Measurements from ENCODE around the gene ZNF33B.
"Not testable (repeated sequence)": the region's sequence is repeated elsewhere in the genome, so short reads cannot be mapped to it uniquely, and the experiment has no call there.

The ZNF33B gene

GRCh38 chr10:42638055-42638820 is at the start of gene ZNF33B:
Gene ZNF33B, minus strand, starts transcription at chr10:42638570. Its CDS starts 1,642 bp downstream, at chr10:42636928.
- peak; percentile 93 to 95 for DNase-seq

DNA sequence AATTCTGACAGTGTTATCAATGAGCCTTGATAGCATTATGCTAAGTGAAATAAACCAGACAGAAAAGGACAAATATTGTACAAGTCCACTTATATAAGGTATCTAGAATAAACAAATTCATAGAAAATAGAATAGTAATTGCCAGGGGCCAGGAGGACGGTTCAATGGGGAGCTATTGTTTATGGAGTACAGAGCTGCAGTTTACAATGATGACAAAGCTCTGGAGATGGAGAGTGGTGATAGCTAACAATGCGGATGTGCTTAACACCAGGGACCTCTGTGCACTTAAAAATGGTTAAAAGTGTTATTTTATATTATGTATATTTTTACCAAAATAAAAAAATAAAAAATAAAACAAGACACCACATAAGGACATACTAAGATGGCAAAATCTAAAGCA is 46.1 kb upstream of the ZNF33B start:
- DNase-seq: no peak

GRCh38 chr10:42680267-42680666 is 41.9 kb upstream of the ZNF33B start:
- DNase-seq: no peak

GRCh38 chr10:42665181-42665979 is 27.0 kb upstream of the ZNF33B start:
- DNase-seq: not testable (repeated sequence)

DNA sequence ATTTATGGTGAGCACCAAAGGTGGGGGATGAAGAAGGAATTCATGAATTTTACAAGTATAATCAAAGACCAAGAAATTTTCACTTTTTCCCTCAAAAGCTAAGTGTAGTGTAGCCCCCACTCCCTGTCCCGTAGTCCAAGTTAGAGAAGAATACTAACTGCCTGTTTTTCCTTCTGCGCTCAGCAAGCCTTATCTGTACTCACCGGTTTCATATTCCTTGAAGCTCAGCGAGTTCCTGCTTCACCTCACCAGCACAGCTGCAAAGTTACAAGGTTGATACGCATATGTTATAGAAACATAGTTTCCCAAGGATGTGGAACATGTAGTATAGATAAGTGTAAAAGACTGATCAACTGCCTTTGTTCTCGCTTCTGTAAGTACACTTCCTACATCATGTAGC is 16.0 kb upstream of the ZNF33B start:
- DNase-seq: no peak

DNA sequence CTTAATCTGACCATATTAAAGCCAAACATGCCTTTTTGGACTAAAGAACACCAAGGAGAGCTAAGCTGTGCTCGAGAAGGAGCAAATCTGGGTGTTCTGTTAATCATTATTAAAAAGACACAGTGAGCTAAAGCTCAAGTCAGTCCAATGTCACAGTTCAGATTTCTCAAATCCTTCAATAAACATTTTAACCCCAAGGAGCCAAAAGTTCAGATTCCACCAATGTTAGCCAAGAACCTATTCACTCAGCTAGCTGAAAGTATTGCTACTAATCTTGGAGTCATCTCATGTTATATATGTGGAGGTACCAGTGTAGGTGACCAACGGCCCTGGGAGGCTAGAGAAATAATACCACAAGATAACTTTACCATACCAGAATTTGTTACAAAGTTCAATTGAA is 14.5 kb upstream of the ZNF33B start:
- no peak for DNase-seq

DNA sequence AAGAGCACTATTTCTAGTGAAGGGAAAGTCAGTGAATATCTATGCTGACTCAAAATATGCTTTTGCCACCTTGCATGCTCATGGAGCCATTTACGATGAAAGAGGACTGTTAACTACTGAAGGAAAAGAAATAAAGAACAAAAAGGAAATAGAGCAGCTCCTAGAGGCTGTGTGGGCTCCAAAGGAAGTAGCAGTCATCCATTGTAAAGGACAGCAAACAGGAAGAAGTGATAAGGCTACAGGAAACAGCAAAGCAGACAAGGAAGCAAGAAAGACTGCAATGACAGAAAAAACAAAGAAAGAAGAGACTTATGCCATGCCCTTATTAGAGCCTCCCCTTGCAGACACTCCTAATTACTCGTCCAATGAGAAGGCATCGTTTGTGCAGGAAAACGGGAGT is 12.0 kb upstream of the ZNF33B start:
- no peak for DNase-seq

DNA sequence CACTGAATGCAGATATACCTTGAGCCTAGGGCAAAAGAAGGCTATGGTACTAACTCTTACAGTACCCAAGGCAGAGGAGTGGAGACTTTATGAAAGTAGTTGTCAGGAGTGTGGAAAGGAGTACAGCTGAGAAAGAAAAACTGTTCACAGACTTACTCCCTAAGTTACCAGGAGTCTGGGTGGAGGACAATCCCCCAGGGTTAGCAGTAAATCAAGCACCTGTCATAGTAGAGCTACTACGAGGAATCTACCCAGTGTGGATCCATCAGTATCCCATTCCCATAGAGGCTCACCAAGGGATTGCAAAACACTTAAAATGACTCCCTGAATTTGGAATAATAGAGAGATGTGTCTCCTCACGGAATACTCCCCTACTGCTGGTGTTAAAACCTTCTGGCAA is 10.1 kb upstream of the ZNF33B start:
- no peak for DNase-seq

DNA sequence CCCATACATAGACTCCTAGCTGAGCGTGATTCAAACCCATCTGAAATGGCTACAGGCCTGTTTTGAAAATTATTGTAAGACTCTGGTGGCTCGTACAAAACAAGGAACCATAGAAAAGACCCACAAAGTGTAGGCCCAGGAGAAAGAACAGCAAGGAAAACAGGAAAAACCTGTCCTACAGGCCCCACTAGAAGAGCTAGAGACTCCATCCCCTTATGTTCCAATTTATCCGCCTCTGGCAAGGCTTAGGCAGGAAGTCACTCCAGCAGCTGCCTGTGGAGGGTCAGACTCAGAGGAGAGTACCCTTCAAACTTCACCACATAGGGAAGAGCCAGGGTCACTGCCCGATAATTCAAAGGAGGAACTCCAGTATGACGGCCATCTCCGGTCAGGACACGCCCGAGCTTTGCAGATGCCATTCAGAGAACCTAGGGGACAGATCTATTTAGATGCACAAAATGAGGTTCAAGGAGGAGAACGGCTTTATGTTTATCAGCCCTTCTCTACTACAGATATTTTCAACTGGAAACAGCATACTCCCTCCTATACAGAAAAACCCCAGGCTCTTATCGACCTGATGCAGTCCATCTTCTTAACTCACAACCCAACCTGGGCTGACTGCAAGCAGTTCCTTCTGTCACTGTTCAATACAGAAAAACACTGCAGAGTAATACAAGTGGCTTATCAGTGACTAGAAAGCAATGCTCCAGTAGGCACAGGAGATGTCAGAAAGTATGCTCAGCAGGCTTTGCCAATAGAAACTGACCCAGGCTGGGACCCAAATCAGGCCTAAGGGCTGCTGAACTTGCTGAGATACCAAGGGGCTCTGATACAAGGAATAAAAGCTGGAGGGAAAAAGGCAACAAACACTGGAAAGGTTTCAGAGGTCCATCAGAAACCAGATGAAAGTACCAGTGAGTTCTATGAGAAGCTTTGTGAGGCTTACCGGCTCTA is 8.6 kb upstream of the ZNF33B start:
- no peak for DNase-seq

- no peak for DNase-seq
These were observed 7.8 kb upstream of the ZNF33B start for GRCh38 chr10:42646214-42646613.

DNA sequence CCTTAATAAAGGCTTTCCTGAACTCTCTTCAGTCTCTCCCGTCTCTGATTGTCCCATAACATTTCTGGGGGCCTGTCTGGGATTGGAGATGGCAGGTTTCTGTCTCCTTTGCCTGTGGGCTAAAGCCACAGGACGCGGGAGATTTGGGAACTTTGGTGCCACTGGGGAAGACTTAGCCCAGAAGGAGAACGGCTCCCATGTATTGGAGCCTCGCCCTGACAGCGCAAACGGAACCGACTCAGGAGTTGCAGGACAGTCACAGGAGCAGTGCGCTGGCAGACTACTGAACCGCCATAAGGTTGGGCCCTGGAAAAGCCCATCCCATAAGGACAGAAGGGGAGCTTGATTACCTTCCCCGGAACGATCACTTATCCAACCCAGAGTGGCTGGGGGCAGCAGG is 7.1 kb upstream of the ZNF33B start:
- no peak for DNase-seq

GRCh38 chr10:42645103-42645502 is 6.7 kb upstream of the ZNF33B start:
- DNase-seq: no peak

- no peak for DNase-seq
These were observed 2.4 kb upstream of the ZNF33B start for GRCh38 chr10:42640610-42641229.

DNA sequence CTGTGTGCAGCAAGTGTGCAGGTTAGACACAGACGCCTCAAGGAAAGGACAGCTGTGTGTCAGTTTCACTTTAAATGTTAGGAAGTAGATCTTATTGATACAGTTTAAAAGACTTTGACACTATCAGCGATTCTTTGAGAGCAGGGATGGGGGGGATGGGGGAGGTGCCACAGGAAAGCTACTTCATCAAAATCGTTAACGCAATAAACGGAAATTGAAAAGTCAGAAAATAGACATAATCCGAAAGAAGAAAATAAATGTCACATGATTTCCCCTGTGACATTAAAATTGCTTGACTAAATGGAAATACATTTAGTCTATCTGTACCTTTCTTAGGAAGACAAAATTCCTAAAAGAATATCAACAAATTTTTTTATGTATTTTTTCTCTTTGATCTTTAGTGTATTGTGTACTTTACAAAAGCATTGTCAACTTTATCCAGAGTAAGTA is 476 bp upstream of the ZNF33B start:
- no peak for DNase-seq

GRCh38 chr10:42637648-42638054 is 719 bp downstream of the ZNF33B start:
- DNase-seq: no peak

DNA sequence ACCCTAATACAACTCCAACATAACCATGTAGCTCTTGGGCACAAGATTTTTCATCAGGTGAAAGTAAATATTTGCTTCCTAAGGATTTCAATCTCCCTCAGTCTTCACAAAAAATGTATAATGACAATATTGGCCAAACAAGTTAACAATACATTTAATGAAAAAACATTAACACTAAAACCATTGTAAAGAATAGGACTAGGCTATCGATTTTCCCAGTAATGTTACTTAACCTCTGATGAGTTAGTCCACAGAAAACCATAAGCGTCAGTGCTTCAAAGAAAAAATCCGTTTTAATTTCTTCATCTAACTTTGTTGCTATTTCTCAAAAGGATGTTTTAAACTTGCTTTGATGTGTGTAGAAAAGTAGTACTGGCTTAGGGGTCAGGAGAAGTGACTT is 1.2 kb downstream of the ZNF33B start:
- DNase-seq: no peak

- DNase-seq: no peak
These were observed 3.3 kb downstream of the ZNF33B start for GRCh38 chr10:42635098-42635497.

GRCh38 chr10:42632564-42632963 is 5.8 kb downstream of the ZNF33B start:
- no peak for DNase-seq

DNA sequence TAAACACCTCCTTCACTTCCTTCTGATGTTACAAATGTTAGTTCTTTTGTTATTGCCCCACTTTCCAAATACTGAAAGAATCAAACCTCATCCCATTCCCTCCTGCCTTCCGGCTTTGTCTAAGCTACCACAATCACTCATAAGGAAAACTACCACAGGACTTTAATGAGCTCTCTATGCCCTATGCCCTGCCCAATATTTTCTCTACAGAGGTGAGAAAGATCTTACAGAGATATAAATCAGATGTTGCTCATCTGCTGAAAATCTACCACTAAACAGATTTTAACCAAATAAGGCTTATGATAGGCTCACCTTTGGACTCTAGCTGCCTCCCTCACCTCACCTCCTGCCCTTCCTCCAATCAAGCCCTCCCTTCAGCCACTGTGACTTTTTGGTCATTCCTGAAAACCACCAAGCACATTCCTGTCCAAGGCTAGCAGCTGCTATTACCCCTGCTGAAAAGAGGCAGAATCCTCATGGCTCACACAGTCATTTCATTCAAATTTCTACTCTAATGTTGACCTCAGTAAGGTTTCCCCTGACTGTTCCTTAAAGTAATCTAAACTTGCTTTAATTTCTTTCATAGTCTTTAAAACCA is 7.7 kb downstream of the ZNF33B start:
- DNase-seq: no peak

GRCh38 chr10:42623929-42624328 is 14.4 kb downstream of the ZNF33B start:
- no peak for DNase-seq

DNA sequence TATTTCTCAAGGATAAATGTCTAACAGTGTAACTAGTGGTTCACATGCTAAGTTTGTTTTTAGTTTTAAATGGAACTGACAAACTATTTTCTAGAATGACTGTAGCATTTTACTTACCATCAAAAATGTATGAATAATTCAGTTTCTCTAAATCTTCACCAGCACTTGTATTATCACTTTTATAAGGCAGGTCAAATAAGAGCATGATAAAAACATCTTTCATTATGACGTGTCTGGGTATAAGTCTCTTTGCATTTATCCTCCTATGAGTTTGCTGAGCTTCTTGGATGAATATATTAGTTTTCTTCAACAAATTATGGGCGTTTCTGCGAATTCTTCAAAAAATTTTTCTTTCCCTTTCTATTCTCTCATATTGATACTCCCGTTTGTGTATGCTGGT is 19.9 kb downstream of the ZNF33B start:
- no peak for DNase-seq

DNA sequence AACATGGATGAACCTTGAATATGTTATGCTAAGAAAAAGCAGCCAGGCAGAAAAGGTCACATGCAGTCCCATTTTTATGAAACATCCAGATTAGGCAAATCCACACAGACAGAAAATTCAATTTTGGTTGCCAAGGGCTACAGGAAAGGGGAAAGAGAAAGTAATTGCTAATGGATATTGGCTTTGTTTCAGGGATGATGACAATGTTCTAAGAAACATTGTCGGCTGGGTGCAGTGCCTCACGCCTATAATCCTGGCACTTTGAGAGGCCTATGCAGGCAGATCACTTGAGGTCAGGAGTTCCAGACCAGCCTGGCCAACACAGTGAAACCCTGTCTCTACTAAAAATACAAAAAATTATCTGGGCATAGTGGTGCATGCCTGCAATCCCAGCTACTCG is 23.0 kb downstream of the ZNF33B start:
- DNase-seq: no peak

Measured in activated CD4-positive, alpha-beta T cell treated with anti-CD3 and anti-CD28 coated beads, Interleukin-2, amount 50 U/mL, for 48 hours (primary cell).